H9 (cell line): ENCODE data around the gene DCUN1D5. TPM values are rescaled to one million over a fixed set of nuclear protein-coding genes. Genes with fewer than 3 reads are reported as not detected.

ENCODE experiments used
- DNase-seq: peaks from one replicate; pipeline ENCODE4 v3.0.0-alpha.2; 2017
- H2AFZ ChIP-seq: one replicate; pipeline ENCODE4 v1.6.1; 2013; ENCODE audit warnings: mild to moderate bottlenecking, low read length, control low read depth, moderate library complexity
- H2AK5ac ChIP-seq: 2 replicates; pipeline ENCODE4 v1.6.1; 2013; ENCODE audit warnings: low read length, control low read depth, mixed read lengths; ENCODE audit not compliant: insufficient read length
- H2BK120ac ChIP-seq: one replicate; pipeline ENCODE4 v1.6.1; 2013; ENCODE audit warnings: low read depth, mild to moderate bottlenecking, low read length, control low read depth, inconsistent platforms; ENCODE audit not compliant: poor library complexity, severe bottlenecking
- H2BK12ac ChIP-seq: 2 replicates; pipeline ENCODE4 v1.6.1; 2013; ENCODE audit warnings: low read length, control low read depth, mixed read lengths, low read depth; ENCODE audit not compliant: insufficient read length
- H2BK15ac ChIP-seq: 2 replicates; pipeline ENCODE4 v1.6.1; 2013; ENCODE audit warnings: low read depth, low read length, control low read depth
- H2BK20ac ChIP-seq: one replicate; pipeline ENCODE4 v1.6.1; 2013; ENCODE audit warnings: low read depth, mild to moderate bottlenecking, low read length, control low read depth, inconsistent platforms; ENCODE audit not compliant: poor library complexity, severe bottlenecking
- H2BK5ac ChIP-seq: 2 replicates; pipeline ENCODE4 v1.6.1; 2013; ENCODE audit warnings: low read length, control low read depth, mixed read lengths; ENCODE audit not compliant: insufficient read length
- H3K14ac ChIP-seq: 2 replicates; pipeline ENCODE4 v1.6.1; 2013; ENCODE audit warnings: low read length, control low read depth; ENCODE audit not compliant: insufficient read depth
- H3K18ac ChIP-seq: 2 replicates; pipeline ENCODE4 v1.6.1; 2013; ENCODE audit warnings: low read depth, mild to moderate bottlenecking, mixed read lengths, low read length, control low read depth; ENCODE audit not compliant: insufficient read length
- H3K23ac ChIP-seq: 2 replicates; pipeline ENCODE4 v1.6.1; 2013; ENCODE audit warnings: low read length, control low read depth, mixed read lengths, low read depth; ENCODE audit not compliant: insufficient read length
- H3K23me2 ChIP-seq: 2 replicates; pipeline ENCODE4 v1.6.1; 2013; ENCODE audit warnings: low read depth, mild to moderate bottlenecking, mixed read lengths, low read length, control low read depth; ENCODE audit not compliant: insufficient read length, poor library complexity, severe bottlenecking
- H3K27ac ChIP-seq: 2 replicates; pipeline ENCODE4 v1.5.1; 2013; ENCODE audit warnings: low read length, control low read depth, mixed read lengths, low read depth; ENCODE audit not compliant: insufficient read length
- H3K27me3 ChIP-seq: 2 replicates; pipeline ENCODE4 v1.6.1; 2013; ENCODE audit warnings: low read length, control low read depth, inconsistent platforms; ENCODE audit not compliant: insufficient read depth
- H3K4ac ChIP-seq: 2 replicates; pipeline ENCODE4 v1.6.1; 2013; ENCODE audit warnings: low read depth, mild to moderate bottlenecking, control low read depth, inconsistent platforms, low read length, moderate library complexity
- H3K4me1 ChIP-seq: 2 replicates; pipeline ENCODE4 v1.6.1; 2013; ENCODE audit warnings: low read length, control low read depth, inconsistent platforms; ENCODE audit not compliant: insufficient read depth
- H3K4me2 ChIP-seq: 2 replicates; pipeline ENCODE4 v1.6.1; 2013; ENCODE audit warnings: low read length, control low read depth, mixed read lengths; ENCODE audit not compliant: insufficient read length, insufficient read depth
- H3K56ac ChIP-seq: 2 replicates; pipeline ENCODE4 v1.6.1; 2013; ENCODE audit warnings: low read depth, mild to moderate bottlenecking, mixed read lengths, low read length, control low read depth; ENCODE audit not compliant: insufficient read length
- H3K79me1 ChIP-seq: 2 replicates; pipeline ENCODE4 v1.6.1; 2013; ENCODE audit warnings: low read depth, mild to moderate bottlenecking, moderate library complexity, low read length, control low read depth, inconsistent platforms; ENCODE audit not compliant: insufficient read depth, poor library complexity, severe bottlenecking
- H3K79me2 ChIP-seq: 2 replicates; pipeline ENCODE4 v1.6.1; 2013; ENCODE audit warnings: low read length, control low read depth, inconsistent platforms; ENCODE audit not compliant: insufficient read depth
- H3K9ac ChIP-seq: 2 replicates; pipeline ENCODE4 v1.6.1; 2013; ENCODE audit warnings: low read length, control low read depth, mixed read lengths; ENCODE audit not compliant: insufficient read length; ENCODE audit errors: extremely low read depth
- H3K9me3 ChIP-seq: one replicate; pipeline ENCODE4 v1.6.1; 2013; ENCODE audit warnings: low read depth, low read length, inconsistent platforms; ENCODE audit not compliant: control insufficient read depth
- H3T11ph ChIP-seq: one replicate; pipeline ENCODE4 v1.6.1; 2013; ENCODE audit warnings: mild to moderate bottlenecking, low read length, control low read depth, inconsistent platforms
- H4K20me1 ChIP-seq: one replicate; pipeline ENCODE4 v1.6.1; 2013; ENCODE audit not compliant: control insufficient read depth, insufficient read length, insufficient read depth
- H4K5ac ChIP-seq: 2 replicates; pipeline ENCODE4 v1.6.1; 2013; ENCODE audit warnings: low read depth, mild to moderate bottlenecking, mixed read lengths, low read length, control low read depth; ENCODE audit not compliant: insufficient read length
- H4K8ac ChIP-seq: replicated peaks from 2 replicates; pipeline ENCODE4 v1.6.1; 2013; ENCODE audit warnings: low read length, control low read depth, mixed read lengths, low read depth; ENCODE audit not compliant: insufficient read length
- H4K91ac ChIP-seq: 2 replicates; pipeline ENCODE4 v1.6.1; 2013; ENCODE audit warnings: low read depth, mild to moderate bottlenecking, moderate library complexity, mixed read lengths, low read length, control low read depth; ENCODE audit not compliant: insufficient read length
- H3K27ac Mint-ChIP-seq, 3 experiments: 2 replicates in 2 of 3; 3 replicates in 1 of 3; pipeline ENCODE4 v1.8.0; 2020 to 2021; ENCODE audit warnings: mixed read lengths in 3 of 3, mild to moderate bottlenecking in 1 of 3, moderate library complexity in 1 of 3
- H3K27me3 Mint-ChIP-seq: 2 replicates; pipeline ENCODE4 v1.8.0; 2021; ENCODE audit warnings: low read depth, mild to moderate bottlenecking, moderate library complexity, mixed read lengths
- H3K36me3 Mint-ChIP-seq, 3 experiments: 2 replicates in 2 of 3; 3 replicates in 1 of 3; pipeline ENCODE4 v1.8.0; 2020 to 2021; ENCODE audit warnings: low read depth in 3 of 3, mixed read lengths in 3 of 3; ENCODE audit not compliant: insufficient read depth in 1 of 3
- H3K4me1 Mint-ChIP-seq, 2 experiments: 2 replicates each; pipeline ENCODE4 v1.8.0; 2020; ENCODE audit warnings: mixed read lengths in 2 of 2
- H3K4me3 Mint-ChIP-seq, 2 experiments: 2 replicates in 1 of 2; 3 replicates in 1 of 2; pipeline ENCODE4 v1.8.0; 2020 to 2021; ENCODE audit warnings: mild to moderate bottlenecking in 2 of 2, mixed read lengths in 2 of 2, moderate library complexity in 1 of 2
- H3K9me3 Mint-ChIP-seq, 2 experiments: 2 replicates in 1 of 2; 3 replicates in 1 of 2; pipeline ENCODE4 v1.8.0; 2020; ENCODE audit warnings: mild to moderate bottlenecking in 2 of 2, mixed read lengths in 2 of 2, moderate library complexity in 1 of 2
- CTCF ChIP-seq: fragments of 200-600 bp; sonication (generic); conservative IDR thresholded peaks from 3 replicates; pipeline ENCODE4 v1.8.0; 2021; ENCODE audit warnings: antibody characterized with exemption, mild to moderate bottlenecking
- total RNA-seq: library from RNA; stranded (reverse); gene quantifications from 2 replicates; pipeline ENCODE4 v1.2.1, GENCODE V29; 2021

DCUN1D5 gene
- total RNA-seq, 1 experiment from 2014 or later: 86.7 TPM

DNA sequence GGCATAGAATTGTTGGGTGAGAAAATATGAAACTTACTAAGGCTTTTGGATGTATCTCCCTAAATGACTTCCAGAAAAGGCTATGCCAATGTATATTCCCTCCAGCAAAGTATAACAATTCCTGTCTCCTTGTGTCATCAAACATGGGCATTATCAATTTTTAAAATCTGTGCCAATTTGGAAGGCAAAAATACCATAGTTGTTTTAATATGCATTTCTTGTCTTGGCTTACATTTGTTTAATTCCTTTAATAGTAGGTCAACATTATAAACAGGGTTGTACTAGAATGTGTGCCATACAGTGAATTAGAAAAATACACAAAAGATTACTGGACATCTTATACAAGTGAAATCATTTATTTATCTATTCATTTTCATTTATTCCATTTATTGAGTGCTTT lies 41.6 kb downstream of the DCUN1D5 start:
- H2BK20ac ChIP-seq: no peak overlapping the region
- H3K9ac ChIP-seq: no peak overlapping the region
- H3K23me2 ChIP-seq: no peaks in the 10 kb centered on the region
- H4K5ac ChIP-seq: no peak overlapping the region
- no peak overlapping the region for H2AFZ ChIP-seq
- no peaks in the 10 kb centered on the region for H3K9me3 ChIP-seq
- no peak for DNase-seq
- H3K36me3 Mint-ChIP-seq: no peaks in the 10 kb centered on the region
- no peaks in the 10 kb centered on the region for H3K4me1 ChIP-seq
- no peak overlapping the region for H3K27ac ChIP-seq
- no peak overlapping the region for H2AK5ac ChIP-seq
- no peaks in the 10 kb centered on the region for H3K79me1 ChIP-seq
- H3K27me3 ChIP-seq: no peaks in the 10 kb centered on the region
- H3K4me1 Mint-ChIP-seq: no peaks in the 10 kb centered on the region
- no peaks in the 10 kb centered on the region for H3K9me3 Mint-ChIP-seq
- H4K8ac ChIP-seq: no peak overlapping the region
- H3K4ac ChIP-seq: no peak overlapping the region
- H3K4me3 Mint-ChIP-seq: no peak overlapping the region
- no peak overlapping the region for H2BK15ac ChIP-seq
- H3K79me2 ChIP-seq: no peaks in the 10 kb centered on the region
- no peak overlapping the region for H3K27ac Mint-ChIP-seq
- no peak overlapping the region for H4K91ac ChIP-seq
- no peak for TF ChIP-seq CTCF
- H4K20me1 ChIP-seq: no peaks in the 10 kb centered on the region
- no peak overlapping the region for H2BK12ac ChIP-seq
- no peak overlapping the region for H3K23ac ChIP-seq
- no peak overlapping the region for H3K56ac ChIP-seq
- H2BK120ac ChIP-seq: no peak overlapping the region
- H3K27me3 Mint-ChIP-seq: no peaks in the 10 kb centered on the region
- H3K4me2 ChIP-seq: no peak overlapping the region
- no peak overlapping the region for H3K18ac ChIP-seq
- H3T11ph ChIP-seq: no peak overlapping the region
- no peak overlapping the region for H2BK5ac ChIP-seq
- no peak overlapping the region for H3K14ac ChIP-seq
